Loucy (cell line): ENCODE data around the gene TSC22D3.

Experiments
- H2AFZ ChIP-seq: fragments of 200-600 bp; sonication (generic); 2 replicates; pipeline ENCODE4 v1.6.0; 2016; ENCODE audit warnings: antibody characterized with exemption, mild to moderate bottlenecking, low read length, moderate library complexity
- H3F3A ChIP-seq: fragments of 200-600 bp; 2 replicates; pipeline ENCODE4 v1.6.0; 2016; ENCODE audit warnings: antibody characterized with exemption, low read depth, mild to moderate bottlenecking
- H3K27me3 ChIP-seq: fragments of 200-600 bp; sonication (generic); 2 replicates; pipeline ENCODE4 v1.6.1; 2014; ENCODE audit warnings: low read length, mild to moderate bottlenecking; ENCODE audit not compliant: insufficient read depth, poor library complexity, severe bottlenecking
- H3K36me3 ChIP-seq: fragments of 200-600 bp; sonication (generic); 2 replicates; pipeline ENCODE4 v1.6.1; 2016; ENCODE audit warnings: low read length; ENCODE audit not compliant: insufficient read depth
- H3K4me1 ChIP-seq: fragments of 200-600 bp; sonication (generic); 2 replicates; pipeline ENCODE4 v1.5.1; 2014; ENCODE audit warnings: low read length, mild to moderate bottlenecking; ENCODE audit not compliant: insufficient read depth, poor library complexity, severe bottlenecking
- H3K4me2 ChIP-seq: fragments of 200-600 bp; sonication (generic); 2 replicates; pipeline ENCODE4 v1.6.0; 2014; ENCODE audit warnings: antibody characterized with exemption, low read length, low read depth, mild to moderate bottlenecking; ENCODE audit not compliant: poor library complexity, severe bottlenecking
- H3K4me3 ChIP-seq: fragments of 200-600 bp; sonication (generic); 2 replicates; pipeline ENCODE4 v1.5.1; 2014; ENCODE audit warnings: low read length, mild to moderate bottlenecking, mixed read lengths; ENCODE audit not compliant: poor library complexity, severe bottlenecking
- H3K79me2 ChIP-seq: fragments of 200-600 bp; sonication (generic); 2 replicates; pipeline ENCODE4 v1.6.1; 2014; ENCODE audit warnings: low read length; ENCODE audit not compliant: insufficient read depth
- H3K9ac ChIP-seq: fragments of 200-600 bp; sonication (generic); 2 replicates; pipeline ENCODE4 v1.6.0; 2014; ENCODE audit warnings: mild to moderate bottlenecking, low read depth, low read length, moderate library complexity; ENCODE audit not compliant: poor library complexity, severe bottlenecking
- H3K9me2 ChIP-seq: fragments of 200-600 bp; sonication (generic); replicated peaks from 2 replicates; pipeline ENCODE4 v1.6.1; 2016; ENCODE audit warnings: low read depth, low read length, mixed read lengths
- H3K9me3 ChIP-seq: fragments of 200-600 bp; sonication (generic); 2 replicates; pipeline ENCODE4 v1.6.1; 2014; ENCODE audit warnings: mild to moderate bottlenecking, antibody characterized with exemption, low read length, low read depth; ENCODE audit not compliant: insufficient read depth
- H4K20me1 ChIP-seq: fragments of 200-600 bp; sonication (generic); 2 replicates; pipeline ENCODE4 v1.6.0; 2014; ENCODE audit warnings: antibody characterized with exemption, low read length, mild to moderate bottlenecking; ENCODE audit not compliant: insufficient read depth, poor library complexity, severe bottlenecking
- CTCF ChIP-seq: fragments of 200-600 bp; sonication (generic); conservative IDR thresholded peaks from 2 replicates; pipeline ENCODE4 v1.5.1; 2014; ENCODE audit warnings: mild to moderate bottlenecking, antibody characterized with exemption, low read length
- EZH2phosphoT487 ChIP-seq: fragments of 200-600 bp; IDR thresholded peaks from 2 replicates; pipeline ENCODE4 v1.6.1; 2018; ENCODE audit warnings: antibody characterized with exemption, mild to moderate bottlenecking, moderate library complexity, borderline replicate concordance

Gene TSC22D3

GRCh38 chrX:107775734-107776511, at the start of gene TSC22D3:
Gene TSC22D3 (minus strand): TSS chrX:107775787. CDS start chrX:107775419, 368 bp downstream.
- no peaks in the 10 kb centered on the region for H3K36me3 ChIP-seq
- peak within 1 kb of the TSS; percentile 97 for H3K4me2 ChIP-seq
- no peaks in the 10 kb centered on the region for H3F3A ChIP-seq
- peaks cover under 1% of the 10 kb centered on the region for H4K20me1 ChIP-seq
- peaks cover 35% of the 10 kb centered on the region for H3K4me1 ChIP-seq
- TF ChIP-seq CTCF: no peak
- no peak for TF ChIP-seq EZH2phosphoT487
- peak within 1 kb of the TSS; percentile 89 for H3K9ac ChIP-seq
- no peaks in the 10 kb centered on the region for H3K9me3 ChIP-seq
- H2AFZ ChIP-seq: peak within 1 kb of the TSS; percentile 87
- H3K79me2 ChIP-seq: peaks cover 47% of the 10 kb centered on the region
- H3K4me3 ChIP-seq: peak within 1 kb of the TSS; percentile 87
- no peaks in the 10 kb centered on the region for H3K27me3 ChIP-seq
- H3K9me2 ChIP-seq: no peaks in the 10 kb centered on the region

- peaks cover 12% of the 10 kb centered on the region for H3K4me1 ChIP-seq
- H3F3A ChIP-seq: no peaks in the 10 kb centered on the region
- no peaks in the 10 kb centered on the region for H3K36me3 ChIP-seq
- H3K9me2 ChIP-seq: no peaks in the 10 kb centered on the region
- H3K79me2 ChIP-seq: no peaks in the 10 kb centered on the region
- no peak overlapping the region for H2AFZ ChIP-seq
- H3K4me2 ChIP-seq: no peak overlapping the region
- H3K9ac ChIP-seq: no peak overlapping the region
- H3K4me3 ChIP-seq: no peak overlapping the region
- no peaks in the 10 kb centered on the region for H3K27me3 ChIP-seq
- no peaks in the 10 kb centered on the region for H4K20me1 ChIP-seq
- TF ChIP-seq EZH2phosphoT487 (no peak), CTCF (no peak)
- no peaks in the 10 kb centered on the region; the same call in 1 of the 2 replicates for H3K9me3 ChIP-seq
Measured at GRCh38 chrX:107823456-107823855, 47.9 kb upstream of the TSC22D3 start.

GRCh38 chrX:107823042-107823441, 47.5 kb upstream of the TSC22D3 start:
- Histone ChIP-seq H3F3A (no peaks in the 10 kb centered on the region), H3K4me1 (peaks cover 12% of the 10 kb centered on the region), H3K4me2 (no peak overlapping the region), H3K27me3 (no peaks in the 10 kb centered on the region), H3K9me2 (no peaks in the 10 kb centered on the region), H3K9me3 (no peaks in the 10 kb centered on the region; the same call in 1 of the 2 replicates), H3K4me3 (no peak overlapping the region), H2AFZ (no peak overlapping the region), H3K9ac (no peak overlapping the region), H3K79me2 (no peaks in the 10 kb centered on the region), H4K20me1 (no peaks in the 10 kb centered on the region), H3K36me3 (no peaks in the 10 kb centered on the region)
- TF ChIP-seq CTCF: no peak
- TF ChIP-seq EZH2phosphoT487: no peak
